ENCODE data around the gene B3GNT8. TPM values are rescaled to one million over a fixed set of nuclear protein-coding genes. Genes with fewer than 3 reads are reported as not detected.
"Not testable (repeated sequence)": the region's sequence is repeated elsewhere in the genome, so short reads cannot be mapped to it uniquely, and the experiment has no call there.

The B3GNT8 gene, protein sequence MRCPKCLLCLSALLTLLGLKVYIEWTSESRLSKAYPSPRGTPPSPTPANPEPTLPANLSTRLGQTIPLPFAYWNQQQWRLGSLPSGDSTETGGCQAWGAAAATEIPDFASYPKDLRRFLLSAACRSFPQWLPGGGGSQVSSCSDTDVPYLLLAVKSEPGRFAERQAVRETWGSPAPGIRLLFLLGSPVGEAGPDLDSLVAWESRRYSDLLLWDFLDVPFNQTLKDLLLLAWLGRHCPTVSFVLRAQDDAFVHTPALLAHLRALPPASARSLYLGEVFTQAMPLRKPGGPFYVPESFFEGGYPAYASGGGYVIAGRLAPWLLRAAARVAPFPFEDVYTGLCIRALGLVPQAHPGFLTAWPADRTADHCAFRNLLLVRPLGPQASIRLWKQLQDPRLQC
- total RNA-seq (1 to 10 TPM in 1 of 2 experiments, under 1 TPM in 1; 0.58 to 1.2 TPM), total RNA-seq (0 to 2.0 (median 0.34) reads per million in 172 experiments)
- 2.6 TPM for polyA plus RNA-seq (2013, experiment 1 of 2)
- 3.9 TPM for polyA plus RNA-seq (2013, experiment 2 of 2)

DNA sequence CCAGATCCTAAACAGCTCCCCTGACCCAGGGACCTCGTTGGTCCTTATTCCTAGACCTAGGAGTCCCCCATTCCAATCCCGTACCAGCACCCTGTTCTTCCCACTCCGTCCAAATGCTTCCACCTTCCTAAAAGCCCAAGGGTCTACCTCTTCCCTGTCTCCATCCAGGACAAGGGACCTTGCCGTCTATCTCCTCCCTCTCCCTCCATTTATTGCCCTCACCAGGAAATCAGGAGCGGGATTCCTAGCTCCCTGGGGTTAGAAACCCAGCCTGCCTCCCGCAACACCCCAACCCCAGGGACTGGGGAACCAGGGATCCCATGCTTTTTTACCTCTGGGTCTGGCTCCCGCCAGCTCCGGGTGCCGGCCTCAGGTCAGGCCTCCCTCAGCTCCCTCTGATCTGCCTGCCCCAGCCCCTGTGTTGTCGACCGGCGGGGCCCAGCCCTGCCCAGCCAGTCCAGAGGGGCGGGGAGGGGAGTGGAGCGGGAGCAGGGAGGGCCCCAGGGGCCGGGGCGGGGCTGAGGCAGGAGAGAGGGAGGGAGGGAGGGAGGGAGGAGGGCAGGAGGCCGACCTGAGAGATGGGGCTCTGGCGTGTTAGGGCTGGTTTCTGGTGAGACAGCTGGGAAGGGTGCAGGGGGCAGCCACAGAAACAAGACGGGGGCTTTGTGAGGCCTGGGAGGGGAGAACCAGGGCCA lies at the start of gene B3GNT8:
Gene B3GNT8 (minus strand): TSS at position 423 of the 695 bp plus-strand sequence. CDS start 596 bp downstream, outside the sequence.
- H3K4me3 Mint-ChIP-seq: peak within 1 kb of the TSS; percentile 83
- no peaks in the 10 kb centered on the region for H3K27me3 Mint-ChIP-seq
- Histone ChIP-seq H3K4me1 (ENCODE audit: insufficient read depth, low read length) (peaks cover 63% of the 10 kb centered on the region), H3K4me3 (ENCODE audit: low read length) (peak within 1 kb of the TSS; percentile 54), H3K36me3 (ENCODE audit: insufficient read depth, low read length) (peaks cover 44% of the 10 kb centered on the region), H3K27me3 (ENCODE audit: control insufficient read depth in 1 of 2, insufficient read depth in 2 of 2, low read length in 2 of 2) (no peaks in the 10 kb centered on the region), H3K27ac (ENCODE audit: low read depth in 1 of 2, low read length in 2 of 2) (peak within 1 kb of the TSS; percentile 41 to 76), H3K9me3 (ENCODE audit: control insufficient read depth in 1 of 2, insufficient read depth in 1 of 2, low read length in 2 of 2) (peaks cover 0 to 6% of the 10 kb centered on the region in 2 experiments)
- ATAC-seq (ENCODE audit: poor library complexity) (peak; percentile 56), DNase-seq (peak in 10 of 14 experiments; percentile 27 to 75 (median 44))
- TF ChIP-seq, protein P1, sequence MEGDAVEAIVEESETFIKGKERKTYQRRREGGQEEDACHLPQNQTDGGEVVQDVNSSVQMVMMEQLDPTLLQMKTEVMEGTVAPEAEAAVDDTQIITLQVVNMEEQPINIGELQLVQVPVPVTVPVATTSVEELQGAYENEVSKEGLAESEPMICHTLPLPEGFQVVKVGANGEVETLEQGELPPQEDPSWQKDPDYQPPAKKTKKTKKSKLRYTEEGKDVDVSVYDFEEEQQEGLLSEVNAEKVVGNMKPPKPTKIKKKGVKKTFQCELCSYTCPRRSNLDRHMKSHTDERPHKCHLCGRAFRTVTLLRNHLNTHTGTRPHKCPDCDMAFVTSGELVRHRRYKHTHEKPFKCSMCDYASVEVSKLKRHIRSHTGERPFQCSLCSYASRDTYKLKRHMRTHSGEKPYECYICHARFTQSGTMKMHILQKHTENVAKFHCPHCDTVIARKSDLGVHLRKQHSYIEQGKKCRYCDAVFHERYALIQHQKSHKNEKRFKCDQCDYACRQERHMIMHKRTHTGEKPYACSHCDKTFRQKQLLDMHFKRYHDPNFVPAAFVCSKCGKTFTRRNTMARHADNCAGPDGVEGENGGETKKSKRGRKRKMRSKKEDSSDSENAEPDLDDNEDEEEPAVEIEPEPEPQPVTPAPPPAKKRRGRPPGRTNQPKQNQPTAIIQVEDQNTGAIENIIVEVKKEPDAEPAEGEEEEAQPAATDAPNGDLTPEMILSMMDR (IDR thresholded peaks at IDR 0.05): no peak
- H3K36me3 Mint-ChIP-seq (ENCODE audit: low read depth): peaks cover 45% of the 10 kb centered on the region
- intact Hi-C loops (cut with DNase I, micrococcal nuclease): no loop called here
- ChIA-PET POLR2A (interaction anchor here (0.7 kb wide), 1 partner anchor 137 kb away, joined by 3 read pairs; no protein-coding TSS in a partner anchor), CTCF (interaction anchor here (0.8 kb wide), 1 partner anchor 119 kb away, joined by 3 read pairs; no protein-coding TSS in a partner anchor)
- peak within 1 kb of the TSS; percentile 75 for H3K27ac Mint-ChIP-seq
- no peaks in the 10 kb centered on the region for H3K9me3 Mint-ChIP-seq
- peaks cover 36% of the 10 kb centered on the region for H3K4me1 Mint-ChIP-seq (ENCODE audit: low read depth)

DNA sequence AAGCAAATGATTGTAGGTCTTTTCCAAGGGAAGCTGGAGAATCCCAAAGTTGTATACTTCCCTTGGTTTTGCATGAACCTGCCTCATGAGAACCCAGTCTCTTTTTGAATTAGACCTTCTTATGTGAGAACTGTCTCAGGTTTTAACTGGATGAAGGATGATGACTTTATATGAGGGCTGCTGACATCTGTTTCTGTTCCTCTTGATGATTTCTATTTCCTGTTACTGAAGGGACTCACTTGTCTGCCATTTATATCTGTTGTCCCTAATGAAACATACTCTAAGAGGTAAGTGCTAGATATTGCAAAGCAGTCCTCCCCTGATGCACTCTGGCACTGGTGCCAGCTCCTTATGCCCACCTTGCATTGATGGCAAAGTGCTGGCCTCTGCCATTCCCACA lies 49.4 kb upstream of the B3GNT8 start:
- Histone ChIP-seq H3K4me3 (ENCODE audit: low read length) (no peak overlapping the region), H3K27me3 (ENCODE audit: control insufficient read depth in 1 of 2, insufficient read depth in 2 of 2, low read length in 2 of 2) (peaks cover 16 to 36% of the 10 kb centered on the region in 2 experiments), H3K36me3 (ENCODE audit: insufficient read depth, low read length) (no peaks in the 10 kb centered on the region), H3K4me1 (ENCODE audit: insufficient read depth, low read length) (no peaks in the 10 kb centered on the region), H3K27ac (ENCODE audit: low read depth in 1 of 2, low read length in 2 of 2) (no peak overlapping the region), H3K9me3 (ENCODE audit: control insufficient read depth in 1 of 2, insufficient read depth in 1 of 2, low read length in 2 of 2) (no peaks in the 10 kb centered on the region)
- H3K4me1 Mint-ChIP-seq (ENCODE audit: low read depth): no peaks in the 10 kb centered on the region
- DNase-seq: no peak
- H3K27ac Mint-ChIP-seq: no peak overlapping the region
- H3K27me3 Mint-ChIP-seq: peaks cover 72% of the 10 kb centered on the region
- H3K9me3 Mint-ChIP-seq: no peaks in the 10 kb centered on the region
- ChIA-PET CTCF (interaction anchor here (0.7 kb wide), 1 partner anchor 671 kb away, joined by 3 read pairs; no protein-coding TSS in a partner anchor), POLR2A (no interaction called here)
- no peaks in the 10 kb centered on the region for H3K36me3 Mint-ChIP-seq (ENCODE audit: low read depth)
- intact Hi-C loops (cut with DNase I, micrococcal nuclease): no loop called here
- TF ChIP-seq, protein P1 (IDR thresholded peaks at IDR 0.05): no peak
- no peak overlapping the region for H3K4me3 Mint-ChIP-seq
- no peak for ATAC-seq (ENCODE audit: poor library complexity)

DNA sequence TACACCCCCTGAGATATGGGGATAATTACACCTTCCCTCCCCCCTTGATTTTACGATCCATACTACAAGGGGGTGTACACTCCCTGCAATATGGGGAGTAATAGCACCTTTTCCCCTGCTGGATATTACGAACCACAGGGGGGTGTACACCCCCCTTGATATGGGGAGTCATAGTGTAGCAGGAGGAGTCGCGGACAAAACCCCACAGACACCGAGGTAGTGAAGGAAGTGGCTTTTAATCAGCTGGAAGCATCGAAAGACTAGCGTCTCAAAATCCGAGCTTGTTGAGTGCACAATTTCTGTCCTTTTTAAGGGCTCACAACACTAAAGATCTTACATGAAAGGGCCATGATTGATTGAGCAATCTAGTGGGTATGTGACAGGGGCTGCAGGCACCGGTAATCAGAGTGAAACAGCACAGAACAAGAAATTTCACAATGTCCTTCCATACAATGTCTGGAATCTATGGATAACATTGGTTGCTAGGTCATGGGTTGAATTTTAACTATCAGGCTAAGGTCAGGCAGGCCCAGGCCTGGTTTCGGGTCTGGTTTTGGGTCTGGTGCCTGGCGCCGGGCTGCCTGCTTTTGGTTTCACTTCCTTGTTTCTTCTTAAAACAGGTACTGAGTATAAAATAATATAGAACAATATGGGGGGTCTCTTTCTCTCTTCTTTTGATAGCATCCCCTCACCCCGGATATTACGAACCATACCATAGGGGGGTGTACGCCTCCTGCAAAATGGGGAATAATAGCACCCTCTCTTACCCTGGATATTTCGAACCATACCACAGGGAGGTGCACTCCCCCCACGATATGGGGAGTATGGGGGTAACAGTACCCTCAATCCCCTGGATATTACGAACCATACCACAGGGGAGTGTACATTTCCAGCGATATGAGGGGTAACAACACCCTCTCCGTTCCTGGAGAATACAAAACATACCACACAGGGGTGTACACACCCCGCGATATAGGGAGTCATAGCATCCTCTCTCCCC lies 36.4 kb upstream of the B3GNT8 start:
- POLR2A ChIA-PET; H3K4me3 ChIP-seq (ENCODE audit: low read length); H3K27ac ChIP-seq (ENCODE audit: low read depth in 1 of 2, low read length in 2 of 2); H3K4me1 ChIP-seq (ENCODE audit: insufficient read depth, low read length); H3K36me3 Mint-ChIP-seq (ENCODE audit: low read depth); ATAC-seq (ENCODE audit: poor library complexity); CTCF ChIA-PET; H3K36me3 ChIP-seq (ENCODE audit: insufficient read depth, low read length); H3K9me3 Mint-ChIP-seq; H3K4me1 Mint-ChIP-seq (ENCODE audit: low read depth); H3K4me3 Mint-ChIP-seq; H3K27ac Mint-ChIP-seq; intact Hi-C loops (cut with DNase I, micrococcal nuclease); H3K9me3 ChIP-seq (ENCODE audit: control insufficient read depth in 1 of 2, insufficient read depth in 1 of 2, low read length in 2 of 2): not testable (repeated sequence)
- DNase-seq: peak in 1 of 14 experiments; percentile 27
- peaks cover 83% of the 10 kb centered on the region for H3K27me3 Mint-ChIP-seq
- H3K27me3 ChIP-seq (ENCODE audit: control insufficient read depth in 1 of 2, insufficient read depth in 2 of 2, low read length in 2 of 2): peaks cover 4 to 27% of the 10 kb centered on the region in 2 experiments

Data from CD4-positive, alpha-beta T cell (primary cell).